IMR-90 (cell line): ENCODE results near the gene GCC2. TPM values are rescaled to one million over a fixed set of nuclear protein-coding genes. Genes with fewer than 3 reads are reported as not detected.
"Not testable (repeated sequence)": the region's sequence is repeated elsewhere in the genome, so short reads cannot be mapped to it uniquely, and the experiment has no call there.

Experiments
- ATAC-seq: fragments of 200-7000 bp; cut with Tn5 transposase; 2 replicates; pipeline ENCODE4 v1.9.1; 2020; ENCODE audit warnings: low read depth, mild to moderate bottlenecking, moderate library complexity
- BruUV-seq: library from RNA; stranded (reverse); fragments of 400-500 nt; replicated peaks from 2 replicates; lab custom pipeline; 2021; lab: Mats Ljungman, UMichigan
- CTCF ChIA-PET: fragments of 300-600 bp; formaldehyde crosslinking; extraction: SDS; loops from one replicate; lab custom pipeline; 2021; ENCODE audit warnings: antibody characterized with exemption; lab: Yijun Ruan, JAX
- POLR2A ChIA-PET: fragments of 300-600 bp; sonication (Branson Sonifier 250); formaldehyde crosslinking; loops from one replicate; lab custom pipeline; 2022; ENCODE audit warnings: antibody characterized with exemption; ENCODE audit not compliant: unreplicated experiment; lab: Charles Lee
- DNase-seq: peaks from one replicate; pipeline ENCODE4 v3.0.0; 2013
- H2AFZ ChIP-seq: replicated peaks from 2 replicates; pipeline ENCODE3; 2013; ENCODE audit warnings: low read length, mild to moderate bottlenecking; ENCODE audit not compliant: poor library complexity
- H2AK5ac ChIP-seq: 2 replicates; pipeline ENCODE4 v1.6.1; 2013; ENCODE audit warnings: low read depth, low read length, inconsistent platforms
- H2AK9ac ChIP-seq: replicated peaks from 2 replicates; pipeline ENCODE3; 2013; ENCODE audit warnings: mild to moderate bottlenecking, low read depth, low read length, moderate library complexity; ENCODE audit not compliant: poor library complexity
- H2BK120ac ChIP-seq: 2 replicates; pipeline ENCODE4 v1.6.1; 2013; ENCODE audit warnings: low read depth, low read length, inconsistent platforms
- H2BK15ac ChIP-seq: 3 replicates; pipeline ENCODE4 v1.6.1; 2013; ENCODE audit warnings: low read depth, low read length, inconsistent platforms
- H2BK20ac ChIP-seq: 2 replicates; pipeline ENCODE4 v1.6.1; 2013; ENCODE audit warnings: low read depth, mild to moderate bottlenecking, inconsistent platforms, low read length, moderate library complexity
- H2BK5ac ChIP-seq: 2 replicates; pipeline ENCODE4 v1.6.1; 2013; ENCODE audit warnings: mild to moderate bottlenecking, low read depth, low read length, inconsistent platforms; ENCODE audit not compliant: poor library complexity, severe bottlenecking
- H3K14ac ChIP-seq: replicated peaks from 2 replicates; pipeline ENCODE4 v1.6.1; 2013; ENCODE audit warnings: low read depth, low read length, inconsistent platforms
- H3K18ac ChIP-seq: 2 replicates; pipeline ENCODE4 v1.6.1; 2013; ENCODE audit warnings: low read depth, low read length, control low read depth
- H3K23ac ChIP-seq: 2 replicates; pipeline ENCODE4 v1.6.1; 2013; ENCODE audit warnings: low read depth, low read length, inconsistent platforms
- H3K27ac ChIP-seq: 2 replicates; pipeline ENCODE4 v1.5.1; 2013; ENCODE audit warnings: mild to moderate bottlenecking, control low read depth, low read length; ENCODE audit not compliant: insufficient read depth
- H3K27me3 ChIP-seq: 2 replicates; pipeline ENCODE4 v1.6.1; 2013; ENCODE audit warnings: low read length; ENCODE audit not compliant: control insufficient read depth, insufficient read depth
- H3K36me3 ChIP-seq: 2 replicates; pipeline ENCODE4 v1.6.1; 2013; ENCODE audit warnings: low read length, mixed read lengths; ENCODE audit not compliant: control insufficient read depth, insufficient read depth
- H3K4ac ChIP-seq: 2 replicates; pipeline ENCODE4 v1.6.1; 2013; ENCODE audit warnings: low read depth, low read length, inconsistent platforms
- H3K4me1 ChIP-seq: 2 replicates; pipeline ENCODE4 v1.6.1; 2013; ENCODE audit warnings: low read length, mixed read lengths; ENCODE audit not compliant: control insufficient read depth, insufficient read depth
- H3K4me2 ChIP-seq: 2 replicates; pipeline ENCODE4 v1.6.1; 2013; ENCODE audit warnings: low read depth, mild to moderate bottlenecking, control low read depth, low read length, moderate library complexity
- H3K4me3 ChIP-seq: 2 replicates; pipeline ENCODE4 v1.5.1; 2013; ENCODE audit warnings: low read depth, mild to moderate bottlenecking, control low read depth, low read length, moderate library complexity; ENCODE audit not compliant: insufficient read depth
- H3K56ac ChIP-seq: 2 replicates; pipeline ENCODE4 v1.6.1; 2013; ENCODE audit warnings: low read length, inconsistent platforms; ENCODE audit not compliant: insufficient read depth; ENCODE audit errors: extremely low read depth
- H3K79me1 ChIP-seq, 2 experiments: 2 replicates each; pipeline ENCODE4 v1.6.1; 2013; ENCODE audit warnings: low read length in 2 of 2, inconsistent platforms in 1 of 2, low read depth in 1 of 2
- H3K9ac ChIP-seq: 2 replicates; pipeline ENCODE4 v1.6.1; 2013; ENCODE audit warnings: low read depth, low read length, control low read depth
- H3K9me1 ChIP-seq: 2 replicates; pipeline ENCODE4 v1.6.1; 2013; ENCODE audit warnings: low read length, inconsistent platforms; ENCODE audit not compliant: insufficient read depth
- H3K9me3 ChIP-seq: 2 replicates; pipeline ENCODE4 v1.6.1; 2013; ENCODE audit warnings: low read length; ENCODE audit not compliant: control insufficient read depth, insufficient read depth
- H4K20me1 ChIP-seq: 2 replicates; pipeline ENCODE4 v1.6.1; 2013; ENCODE audit warnings: low read length, inconsistent platforms; ENCODE audit not compliant: insufficient read depth
- H4K5ac ChIP-seq: 2 replicates; pipeline ENCODE4 v1.6.1; 2013; ENCODE audit warnings: mild to moderate bottlenecking, low read depth, low read length, control low read depth
- H4K8ac ChIP-seq, 2 experiments: 2 replicates each; pipeline ENCODE4 v1.6.1; 2013; ENCODE audit warnings: low read depth in 2 of 2, low read length in 2 of 2, control low read depth in 1 of 2, inconsistent platforms in 1 of 2
- H4K91ac ChIP-seq: 2 replicates; pipeline ENCODE4 v1.6.1; 2013; ENCODE audit warnings: low read depth, low read length, inconsistent platforms; ENCODE audit not compliant: insufficient read depth
- WGBS, 2 experiments: methylation state at CpG; one replicate each; pipeline versions ENCODE4 v1.1.5 to v1.1.7; 2013; ENCODE audit warnings: missing lambda C conversion rate in 2 of 2; ENCODE audit not compliant: insufficient read length in 1 of 2; ENCODE audit errors: extremely low coverage in 2 of 2; 5-methylcytosine and 5-hydroxymethylcytosine counted together
- dilution Hi-C: fragments of 300-500 bp; cut with HindIII; formaldehyde crosslinking; loops from one replicate; pipeline ENCODE4 v1.14.3; 2018; ENCODE audit warnings: low sequenced_read_pairs; ENCODE audit not compliant: unreplicated experiment
- in situ Hi-C: fragments of 300-500 bp; cut with MboI; formaldehyde crosslinking; loops from 3 replicates; pipeline ENCODE4 v1.14.3; 2019; ENCODE audit warnings: low sequenced_read_pairs, inconsistent platforms, mixed read lengths
- intact Hi-C: fragments of 100-400 bp; cut with micrococcal nuclease; formaldehyde crosslinking; loops from 2 replicates; pipeline ENCODE4 v1.10.0; 2022
- polyA plus RNA-seq, 3 experiments: library from polyadenylated mRNA; depleted of rRNA; stranded (reverse); fragments of >200 nt; gene quantifications; 2 replicates each; pipeline ENCODE4 v1.2.3, GENCODE V29; 2012; ENCODE audit warnings: low replicate concordance in 1 of 3
- total RNA-seq: library from RNA; depleted of rRNA; stranded (reverse); fragments of >200 nt; gene quantifications from 2 replicates; pipeline ENCODE4 v1.2.3, GENCODE V29; 2012

Gene GCC2
- total and polyA plus RNA-seq, 2 of the 4 experiments (the other 2 are of a cell fraction) = 6.4 to 8.6 TPM

GRCh38 chr2:108453530-108453929 lies 4.5 kb downstream of the GCC2 start:
- H3K4me2 ChIP-seq, H3K9me3 ChIP-seq, in situ Hi-C loops, H2BK15ac ChIP-seq, H2AK5ac ChIP-seq, BruUV-seq, H4K91ac ChIP-seq, H3K9ac ChIP-seq, H4K20me1 ChIP-seq, H3K27ac ChIP-seq, intact Hi-C loops, DNase-seq, H3K4me1 ChIP-seq, CTCF ChIA-PET, H3K27me3 ChIP-seq, H2BK20ac ChIP-seq, dilution Hi-C loops, H3K9me1 ChIP-seq, H3K23ac ChIP-seq, H2AFZ ChIP-seq, H3K4ac ChIP-seq, H3K4me3 ChIP-seq, H3K18ac ChIP-seq, ATAC-seq, H3K56ac ChIP-seq, H2AK9ac ChIP-seq, POLR2A ChIA-PET, H3K14ac ChIP-seq, H4K5ac ChIP-seq, H4K8ac ChIP-seq, H2BK120ac ChIP-seq, H2BK5ac ChIP-seq: not testable (repeated sequence)
- H3K36me3 ChIP-seq = peaks cover 17% of the 10 kb centered on the region
- peaks cover 5 to 27% of the 10 kb centered on the region in 2 experiments for H3K79me1 ChIP-seq
- no CpG with 5 or more reads among the region's 4 CpGs for WGBS, 2 experiments
